Kidney (tissue), 14 donors: ENCODE measurements around the gene WIPF1. TPM values are rescaled to one million over a fixed set of nuclear protein-coding genes. Genes with fewer than 3 reads are reported as not detected.
A peak's percentile ranks its signal among the peaks of the same experiment; 100 is the strongest.

Source experiments
- DNase-seq, 5 donors: peaks; one replicate each; pipeline ENCODE4 v3.0.0-alpha.2; 2013 to 2020
- FAIRE-seq: peaks from 2 replicates; lab custom pipeline; 2012; peaks lifted over from hg19 to GRCh38; lab: Jason Lieb, UNC
- H3K27ac ChIP-seq, 2 donors: one replicate each; pipeline ENCODE4 v1.7.0; 2013; ENCODE audit warnings: low read depth in 2 of 2, low read length in 2 of 2, inconsistent platforms in 1 of 2
- H3K27me3 ChIP-seq: one replicate; pipeline ENCODE4 v1.7.1; 2013; ENCODE audit warnings: low read length, inconsistent platforms; ENCODE audit not compliant: control insufficient read depth, insufficient read depth
- H3K36me3 ChIP-seq, 3 donors: one replicate each; pipeline versions ENCODE4 v1.7.0 to v1.7.1; 2013; ENCODE audit warnings: low read length in 3 of 3, control low read depth in 1 of 3, inconsistent platforms in 1 of 3; ENCODE audit not compliant: insufficient read depth in 3 of 3, control insufficient read depth in 2 of 3
- H3K4me1 ChIP-seq, 3 donors: one replicate each; pipeline versions ENCODE4 v1.7.0 to v1.7.1; 2013; ENCODE audit warnings: low read length in 3 of 3, inconsistent platforms in 1 of 3, low read depth in 1 of 3; ENCODE audit not compliant: control insufficient read depth in 2 of 3, insufficient read depth in 2 of 3
- H3K4me3 ChIP-seq, 3 donors: one replicate each; pipeline versions ENCODE4 v1.7.0 to v1.8.1; 2013; ENCODE audit warnings: low read length in 3 of 3, control low read depth in 1 of 3, inconsistent platforms in 1 of 3
- H3K9ac ChIP-seq, 3 donors: one replicate each; pipeline versions ENCODE4 v1.7.0 to v1.7.1; 2013; ENCODE audit warnings: low read length in 3 of 3, control low read depth in 1 of 3, inconsistent platforms in 1 of 3
- H3K9me3 ChIP-seq, 3 donors: one replicate each; pipeline versions ENCODE4 v1.7.0 to v1.7.1; 2013; ENCODE audit warnings: low read length in 3 of 3, control low read depth in 1 of 3, inconsistent platforms in 1 of 3; ENCODE audit not compliant: control insufficient read depth in 2 of 3, insufficient read depth in 1 of 3
- intact Hi-C: fragments of 100-400 bp; cut with DNase I; formaldehyde crosslinking; loops from one replicate; pipeline ENCODE4 v1.11.1; 2022
- polyA plus RNA-seq: library from polyadenylated mRNA; stranded (reverse); fragments of 350-450 nt; fragmentation: Illumina TruSeq; extraction: RNeasy Lipid Tissue Mini Kit (QIAGEN cat#74804); gene quantifications from one replicate; pipeline ENCODE4 v1.2.3, GENCODE V29; 2014; ENCODE audit warnings: low read depth, low replicate concordance; ENCODE audit not compliant: insufficient read depth
- total RNA-seq: library from RNA; stranded (reverse); fragmentation: NEBNext Ultra II Directional; extraction: Animal tissue kit (Norgen Biotek cat#: 25700); gene quantifications from one replicate; pipeline ENCODE4 v1.2.1, GENCODE V29; 2021
- TF ChIP-seq, protein P1 (sequence below): IDR thresholded peaks from 3 replicates; pipeline ENCODE4 v1.5.1; 2012; ENCODE audit warnings: mild to moderate bottlenecking, moderate library complexity, borderline replicate concordance; ENCODE audit not compliant: insufficient read depth; ENCODE audit errors: extremely low read depth
- donor health status: control.
- donor health status: control.
- donor health status: control.
- donor health status: control.
- donor health status: control.
- donor health status: DM: yes; HTN: yes; CAD: no.
- donor health status: Normal renal cell carcinoma (clear cell type).

WIPF1 gene
- total and polyA plus RNA-seq, 2 donors from 2014 or later: 11.7 to 55.0 TPM

DNA sequence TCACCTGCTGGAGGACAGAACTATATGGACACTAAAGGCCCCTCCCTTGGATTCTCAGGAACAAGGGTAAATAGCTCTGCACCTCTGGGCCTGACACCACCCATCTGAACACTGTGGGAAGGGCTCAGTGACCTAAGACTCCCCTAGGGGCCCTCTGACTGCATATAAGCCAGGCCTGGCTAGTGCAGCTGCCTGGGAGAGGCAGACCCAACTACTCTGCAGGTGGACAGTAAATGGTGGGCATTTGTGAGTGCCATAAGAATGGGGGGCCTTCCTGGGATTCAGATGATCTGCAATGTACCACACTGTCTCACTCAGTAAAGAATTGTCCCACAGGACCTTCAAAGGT is 11.2 kb upstream of the WIPF1 start:
- intact Hi-C loops: no loop called here
- FAIRE-seq: no peak

DNA sequence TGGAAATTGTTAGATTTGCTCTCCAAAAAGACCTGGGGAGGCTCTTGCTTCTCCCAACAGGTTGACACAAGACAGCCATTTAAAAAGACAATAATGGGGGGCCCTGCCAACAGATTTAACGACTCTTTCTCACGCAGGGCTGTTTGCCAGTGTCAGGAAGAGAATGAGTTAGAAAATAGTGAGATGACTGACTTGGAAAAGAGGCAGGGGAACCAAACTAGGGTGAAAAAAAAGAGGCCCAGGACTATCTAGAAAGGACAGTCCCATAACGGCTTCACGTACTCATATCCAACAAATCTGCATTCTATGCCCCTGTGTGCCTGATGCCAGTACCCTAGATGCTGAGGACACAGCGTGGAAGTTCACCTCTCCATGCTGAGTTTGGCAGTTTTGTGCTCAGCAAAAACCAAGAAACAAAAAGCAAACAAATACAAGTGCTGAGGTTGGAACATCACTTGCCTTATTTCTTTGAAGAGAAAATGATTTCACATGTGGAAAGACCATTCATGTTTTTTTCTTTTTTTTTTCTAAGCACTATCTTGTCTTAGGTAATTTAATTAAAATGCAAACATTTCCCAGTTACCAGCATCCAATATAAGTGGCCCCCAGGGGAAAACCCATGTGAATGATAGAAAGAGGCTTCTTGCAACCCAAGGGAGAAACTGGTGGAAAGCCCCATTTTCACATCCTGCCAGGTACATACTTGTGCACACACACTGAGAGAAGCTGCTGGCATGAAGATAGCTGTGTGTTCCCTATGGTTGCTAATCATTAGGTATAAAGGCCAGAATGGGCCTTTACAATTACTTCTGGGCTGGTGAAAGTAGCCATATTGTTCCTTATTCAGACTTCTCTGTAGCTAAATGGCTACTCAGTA is 10.6 kb upstream of the WIPF1 start:
- intact Hi-C loops: no loop called here

More for the DNA sequence above, 11.2 kb upstream of the WIPF1 start:
- Histone ChIP-seq H3K9ac (no peak overlapping the region), H3K27me3 (no peaks in the 10 kb centered on the region), H3K36me3 (no peaks in the 10 kb centered on the region), H3K4me1 (peaks cover 0 to 10% (median 10%) of the 10 kb centered on the region in 3 donors), H3K9me3 (no peaks in the 10 kb centered on the region), H3K27ac (no peak overlapping the region), H3K4me3 (no peak overlapping the region)
- DNase-seq: no peak
- TF ChIP-seq, protein P1, sequence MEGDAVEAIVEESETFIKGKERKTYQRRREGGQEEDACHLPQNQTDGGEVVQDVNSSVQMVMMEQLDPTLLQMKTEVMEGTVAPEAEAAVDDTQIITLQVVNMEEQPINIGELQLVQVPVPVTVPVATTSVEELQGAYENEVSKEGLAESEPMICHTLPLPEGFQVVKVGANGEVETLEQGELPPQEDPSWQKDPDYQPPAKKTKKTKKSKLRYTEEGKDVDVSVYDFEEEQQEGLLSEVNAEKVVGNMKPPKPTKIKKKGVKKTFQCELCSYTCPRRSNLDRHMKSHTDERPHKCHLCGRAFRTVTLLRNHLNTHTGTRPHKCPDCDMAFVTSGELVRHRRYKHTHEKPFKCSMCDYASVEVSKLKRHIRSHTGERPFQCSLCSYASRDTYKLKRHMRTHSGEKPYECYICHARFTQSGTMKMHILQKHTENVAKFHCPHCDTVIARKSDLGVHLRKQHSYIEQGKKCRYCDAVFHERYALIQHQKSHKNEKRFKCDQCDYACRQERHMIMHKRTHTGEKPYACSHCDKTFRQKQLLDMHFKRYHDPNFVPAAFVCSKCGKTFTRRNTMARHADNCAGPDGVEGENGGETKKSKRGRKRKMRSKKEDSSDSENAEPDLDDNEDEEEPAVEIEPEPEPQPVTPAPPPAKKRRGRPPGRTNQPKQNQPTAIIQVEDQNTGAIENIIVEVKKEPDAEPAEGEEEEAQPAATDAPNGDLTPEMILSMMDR: no peak

DNA sequence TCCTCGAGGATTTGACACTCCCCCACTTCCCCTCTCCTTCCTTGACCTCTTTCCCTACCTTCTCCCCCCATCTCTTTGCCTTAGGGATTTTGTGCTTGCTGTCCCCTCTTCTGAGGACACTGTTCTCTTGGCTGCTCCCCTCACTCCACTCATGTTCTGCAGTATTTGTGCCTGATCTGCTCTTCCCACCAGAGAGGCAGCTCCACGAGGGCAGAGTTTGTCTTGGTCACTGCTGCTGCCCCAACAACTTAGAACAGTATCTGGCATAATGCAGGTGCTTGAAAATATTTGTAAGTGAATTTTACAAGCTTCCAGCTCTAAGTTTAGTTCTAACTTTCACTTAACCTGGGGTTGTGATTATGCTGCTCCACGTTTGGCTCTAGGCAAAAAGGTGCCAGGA is 10.0 kb upstream of the WIPF1 start:
- Histone ChIP-seq H3K4me3 (no peak overlapping the region), H3K4me1 (peaks cover 0 to 7% (median 6%) of the 10 kb centered on the region in 3 donors), H3K36me3 (no peaks in the 10 kb centered on the region), H3K9ac (no peak overlapping the region), H3K27ac (peak overlapping the region in 1 of 2 donors; percentile 9), H3K27me3 (no peaks in the 10 kb centered on the region), H3K9me3 (no peaks in the 10 kb centered on the region)
- DNase-seq (no peak), FAIRE-seq (no peak)
- intact Hi-C loops: no loop called here
- TF ChIP-seq, protein P1: no peak

More for the DNA sequence above, 10.6 kb upstream of the WIPF1 start:
- no peak for DNase-seq
- Histone ChIP-seq H3K27me3 (no peaks in the 10 kb centered on the region), H3K36me3 (no peaks in the 10 kb centered on the region), H3K4me3 (no peak overlapping the region), H3K9ac (no peak overlapping the region), H3K9me3 (no peaks in the 10 kb centered on the region), H3K4me1 (peaks cover 0 to 9% (median 7%) of the 10 kb centered on the region in 3 donors), H3K27ac (no peak overlapping the region)
- TF ChIP-seq, protein P1: no peak
- no peak for FAIRE-seq
